ENCODE measurements around the gene RNU6-9.
A peak's percentile ranks its signal among the peaks of the same experiment; 100 is the strongest.

DNA sequence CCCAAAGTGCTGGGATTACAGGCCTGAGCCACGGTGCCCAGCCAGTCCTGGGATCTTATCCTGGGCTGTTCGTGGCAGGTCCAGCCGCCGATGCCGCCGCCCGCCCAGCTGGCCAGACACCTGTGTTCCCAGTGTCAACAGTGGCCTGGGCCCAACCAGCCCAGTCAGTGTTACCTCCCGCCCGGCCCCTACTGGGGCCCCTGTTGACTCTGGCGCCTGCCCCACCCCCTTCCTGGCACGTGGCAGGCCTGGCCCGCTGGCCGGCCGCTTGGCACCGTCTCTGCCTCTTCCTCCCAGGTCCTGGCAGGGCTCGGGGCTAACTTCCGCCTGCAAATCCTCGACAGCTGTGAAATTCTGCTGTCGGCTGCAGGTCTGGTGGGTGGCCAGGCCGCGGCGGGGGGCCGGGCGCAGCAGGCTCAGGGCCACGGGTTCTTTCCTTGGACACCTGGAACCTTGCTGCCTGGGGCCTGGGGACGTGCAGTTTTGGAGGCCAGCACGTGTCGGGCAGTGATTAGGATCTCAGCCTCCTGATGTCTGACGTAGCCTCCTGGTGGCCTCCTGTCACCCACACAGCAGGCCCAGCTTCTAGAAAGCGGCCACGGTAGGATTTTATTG is 41.7 kb downstream of the RNU6-9 start:
- TF ChIP-seq POLR2A (IDR thresholded peaks at IDR 0.05) (no peak), EP300 (IDR thresholded peaks at IDR 0.05) (no peak), POLR2AphosphoS5 (IDR thresholded peaks at IDR 0.05) (peak in 2 of 3 donors; percentile 38 to 44)
- TF ChIP-seq, protein P1, sequence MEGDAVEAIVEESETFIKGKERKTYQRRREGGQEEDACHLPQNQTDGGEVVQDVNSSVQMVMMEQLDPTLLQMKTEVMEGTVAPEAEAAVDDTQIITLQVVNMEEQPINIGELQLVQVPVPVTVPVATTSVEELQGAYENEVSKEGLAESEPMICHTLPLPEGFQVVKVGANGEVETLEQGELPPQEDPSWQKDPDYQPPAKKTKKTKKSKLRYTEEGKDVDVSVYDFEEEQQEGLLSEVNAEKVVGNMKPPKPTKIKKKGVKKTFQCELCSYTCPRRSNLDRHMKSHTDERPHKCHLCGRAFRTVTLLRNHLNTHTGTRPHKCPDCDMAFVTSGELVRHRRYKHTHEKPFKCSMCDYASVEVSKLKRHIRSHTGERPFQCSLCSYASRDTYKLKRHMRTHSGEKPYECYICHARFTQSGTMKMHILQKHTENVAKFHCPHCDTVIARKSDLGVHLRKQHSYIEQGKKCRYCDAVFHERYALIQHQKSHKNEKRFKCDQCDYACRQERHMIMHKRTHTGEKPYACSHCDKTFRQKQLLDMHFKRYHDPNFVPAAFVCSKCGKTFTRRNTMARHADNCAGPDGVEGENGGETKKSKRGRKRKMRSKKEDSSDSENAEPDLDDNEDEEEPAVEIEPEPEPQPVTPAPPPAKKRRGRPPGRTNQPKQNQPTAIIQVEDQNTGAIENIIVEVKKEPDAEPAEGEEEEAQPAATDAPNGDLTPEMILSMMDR (IDR thresholded peaks at IDR 0.05): no peak

All from suprapubic skin (tissue), 4 donors.